SU-DHL-6 (cell line): ENCODE results near the gene PPM1G.

ENCODE experiments used
- H2AFZ ChIP-seq: fragments of 200-600 bp; sonication (generic); 2 replicates; pipeline ENCODE4 v1.6.1; 2014; ENCODE audit warnings: low read depth, mild to moderate bottlenecking, moderate library complexity, mixed read lengths, antibody characterized with exemption, low read length; ENCODE audit not compliant: severe bottlenecking
- H3F3A ChIP-seq: fragments of 200-600 bp; shearing (Covaris generic); 2 replicates; pipeline ENCODE4 v1.6.0; 2016; ENCODE audit warnings: antibody characterized with exemption, mild to moderate bottlenecking; ENCODE audit not compliant: insufficient read depth
- H3K27ac ChIP-seq: fragments of 200-600 bp; sonication (generic); 2 replicates; pipeline ENCODE4 v1.5.1; 2016; ENCODE audit warnings: low read depth, mild to moderate bottlenecking, low read length, moderate library complexity, mixed read lengths
- H3K27me3 ChIP-seq: fragments of 200-600 bp; sonication (generic), shearing (Covaris generic); 2 replicates; pipeline ENCODE4 v1.6.0; 2014; ENCODE audit warnings: mild to moderate bottlenecking, low read length
- H3K36me3 ChIP-seq: fragments of 200-600 bp; sonication (generic); 2 replicates; pipeline ENCODE4 v1.6.1; 2014; ENCODE audit warnings: mild to moderate bottlenecking, low read length, mixed read lengths
- H3K4me2 ChIP-seq: fragments of 300-600, 200-600 bp; shearing (Covaris generic), sonication (generic); 2 replicates; pipeline ENCODE4 v1.6.0; 2014; ENCODE audit warnings: low read length, low read depth, mild to moderate bottlenecking; ENCODE audit not compliant: poor library complexity, severe bottlenecking
- H3K4me3 ChIP-seq: fragments of 200-600 bp; sonication (generic); 2 replicates; pipeline ENCODE4 v1.5.1; 2014; ENCODE audit warnings: antibody characterized with exemption, low read length, mild to moderate bottlenecking, mixed read lengths; ENCODE audit not compliant: insufficient read depth, poor library complexity, severe bottlenecking
- H3K79me2 ChIP-seq: fragments of 200-600 bp; sonication (generic); 2 replicates; pipeline ENCODE4 v1.6.1; 2014; ENCODE audit warnings: mild to moderate bottlenecking, low read length, moderate library complexity; ENCODE audit not compliant: insufficient read depth
- H3K9ac ChIP-seq: fragments of 200-600 bp; sonication (generic); 2 replicates; pipeline ENCODE4 v1.7.0; 2014; ENCODE audit warnings: mild to moderate bottlenecking, low read length
- H3K9me2 ChIP-seq: fragments of 200-600 bp; sonication (generic); replicated peaks from 2 replicates; pipeline ENCODE4 v1.6.1; 2014; ENCODE audit warnings: low read length; ENCODE audit not compliant: insufficient read depth
- H3K9me3 ChIP-seq: fragments of 200-600 bp; sonication (generic); 2 replicates; pipeline ENCODE4 v1.6.1; 2014; ENCODE audit warnings: low read length, mixed read lengths; ENCODE audit not compliant: insufficient read depth
- H4K20me1 ChIP-seq: fragments of 200-600 bp; sonication (generic); 2 replicates; pipeline ENCODE4 v1.6.1; 2014; ENCODE audit warnings: low read depth, mild to moderate bottlenecking, antibody characterized with exemption, low read length, moderate library complexity, mixed read lengths
- CTCF ChIP-seq: fragments of 200-600 bp; sonication (generic); IDR thresholded peaks from one replicate; pipeline ENCODE4 v1.5.1; 2017; ENCODE audit warnings: antibody characterized with exemption, mild to moderate bottlenecking, low read length, moderate library complexity; ENCODE audit not compliant: insufficient read depth, poor library complexity, severe bottlenecking
- EZH2phosphoT487 ChIP-seq: fragments of 200-600 bp; sonication (generic), shearing (Covaris generic); conservative IDR thresholded peaks from 2 replicates; pipeline ENCODE4 v1.6.1; 2018; ENCODE audit warnings: mild to moderate bottlenecking, antibody characterized with exemption, low read length, moderate library complexity, mixed read lengths

PPM1G gene

DNA sequence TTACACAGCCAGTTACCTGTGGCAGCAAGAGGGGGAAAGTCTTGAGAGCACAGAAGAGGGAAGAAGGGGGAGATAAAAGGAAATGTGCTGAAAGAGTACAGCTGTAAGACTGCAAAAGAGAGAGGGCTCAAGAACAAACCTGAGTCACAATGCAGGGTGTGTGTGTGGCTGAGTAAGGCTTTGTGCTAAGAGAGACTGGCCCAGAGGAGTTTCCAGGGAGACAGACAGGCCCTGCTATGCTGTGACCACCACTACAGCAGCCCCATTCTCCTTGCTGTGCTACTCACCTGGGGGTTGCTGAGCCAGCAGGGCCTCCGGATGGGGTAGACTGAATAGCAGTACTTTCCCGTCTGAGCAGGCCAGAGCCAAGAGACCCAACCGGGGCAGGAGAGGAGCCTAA is 74.1 kb downstream of the PPM1G start:
- Histone ChIP-seq H3K9ac (no peak overlapping the region), H4K20me1 (no peaks in the 10 kb centered on the region), H3K36me3 (0 out of 2 replicates have a peak, but pooled peaks cover 3% of the 10 kb centered on the region), H2AFZ (no peak overlapping the region), H3K9me2 (no peaks in the 10 kb centered on the region), H3K9me3 (no peaks in the 10 kb centered on the region), H3K27me3 (no peaks in the 10 kb centered on the region), H3K4me2 (no peak overlapping the region), H3F3A (no peaks in the 10 kb centered on the region), H3K4me3 (no peak overlapping the region), H3K79me2 (no peaks in the 10 kb centered on the region), H3K27ac (no peak overlapping the region)
- TF ChIP-seq CTCF: no peak
- no peak for TF ChIP-seq EZH2phosphoT487
